OCI-LY3 (cell line): ENCODE results near the gene PTPN1.

Experiments used
- H2AFZ ChIP-seq: fragments of 200-600, 300-600 bp; shearing (Covaris generic); 2 replicates; pipeline ENCODE4 v1.6.0; 2014; ENCODE audit warnings: antibody characterized with exemption, low read depth, low read length
- H3K27ac ChIP-seq: fragments of 200-600, 300-600 bp; sonication (generic); 2 replicates; pipeline ENCODE4 v1.5.1; 2014; ENCODE audit warnings: mild to moderate bottlenecking, low read length, moderate library complexity, mixed read lengths
- H3K27me3 ChIP-seq: fragments of 200-600, 300-600 bp; sonication (generic); 2 replicates; pipeline ENCODE4 v1.6.1; 2014; ENCODE audit warnings: low read depth, low read length, mixed read lengths
- H3K36me3 ChIP-seq: fragments of 200-600, 300-600 bp; sonication (generic); replicated peaks from 2 replicates; pipeline ENCODE3; 2014; ENCODE audit warnings: low read depth, low read length, mixed read lengths
- H3K4me1 ChIP-seq: fragments of 300-600, 200-600 bp; sonication (generic); 2 replicates; pipeline ENCODE4 v1.6.1; 2014; ENCODE audit warnings: low read length, mixed read lengths
- H3K4me2 ChIP-seq: fragments of 200-600, 300-600 bp; sonication (generic); 2 replicates; pipeline ENCODE4 v1.6.1; 2014; ENCODE audit warnings: low read length, mixed read lengths
- H3K4me3 ChIP-seq: fragments of 300-600, 200-600 bp; sonication (generic); 2 replicates; pipeline ENCODE4 v1.5.1; 2014; ENCODE audit warnings: antibody characterized with exemption, mild to moderate bottlenecking, low read length, moderate library complexity
- H3K79me2 ChIP-seq: fragments of 300-600, 200-600 bp; shearing (Covaris generic); 2 replicates; pipeline ENCODE4 v1.6.1; 2014; ENCODE audit warnings: mild to moderate bottlenecking, low read length, mixed read lengths
- H3K9ac ChIP-seq: fragments of 300-600, 200-600 bp; shearing (Covaris generic); 2 replicates; pipeline ENCODE4 v1.6.0; 2014; ENCODE audit warnings: mild to moderate bottlenecking, low read length, moderate library complexity
- H3K9me3 ChIP-seq: fragments of 200-600, 300-600 bp; shearing (Covaris generic); 2 replicates; pipeline ENCODE4 v1.6.1; 2014; ENCODE audit warnings: low read length, mixed read lengths; ENCODE audit not compliant: insufficient read depth
- H4K20me1 ChIP-seq: fragments of 200-600, 300-600 bp; sonication (generic); 2 replicates; pipeline ENCODE4 v1.6.1; 2016; ENCODE audit warnings: low read length, mixed read lengths; ENCODE audit not compliant: insufficient read depth
- EZH2phosphoT487 ChIP-seq: fragments of 200-600 bp; shearing (Covaris generic); IDR thresholded peaks from 2 replicates; pipeline ENCODE4 v1.6.1; 2018; ENCODE audit warnings: antibody characterized with exemption, mixed run types, low read depth
- TF ChIP-seq, protein P1 (sequence below): fragments of 200-600, 300-600 bp; sonication (generic); IDR thresholded peaks from 2 replicates; pipeline ENCODE4 v1.5.1; 2014; ENCODE audit warnings: antibody characterized with exemption, low read length, low read depth

Gene PTPN1

DNA sequence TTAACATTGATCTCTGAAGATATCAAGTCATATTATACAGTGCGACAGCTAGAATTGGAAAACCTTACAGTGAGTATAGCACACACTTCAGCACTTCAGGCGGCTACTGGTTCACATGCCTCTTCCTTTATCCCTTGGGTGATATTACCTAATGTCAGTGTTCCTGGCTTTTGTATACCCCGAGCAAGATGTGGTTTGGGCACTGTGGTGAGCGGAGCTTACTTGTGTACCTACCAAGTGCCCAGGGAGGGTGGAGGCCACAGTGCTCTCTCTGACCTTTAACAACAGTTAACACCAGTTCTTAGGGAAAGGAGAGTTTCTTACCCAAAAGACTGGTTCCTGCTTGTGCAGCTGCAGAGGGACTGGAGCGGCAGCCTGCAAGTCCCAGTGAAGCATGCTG, 64.4 kb downstream of the PTPN1 start:
- H3K79me2 ChIP-seq, result peaks cover 90% of the 10 kb centered on the region
- no peak overlapping the region for H3K4me3 ChIP-seq
- peaks cover 80% of the 10 kb centered on the region for H4K20me1 ChIP-seq
- H3K4me2 ChIP-seq, result no peak overlapping the region
- no peaks in the 10 kb centered on the region for H3K9me3 ChIP-seq
- no peak for TF ChIP-seq EZH2phosphoT487
- TF ChIP-seq, protein P1, sequence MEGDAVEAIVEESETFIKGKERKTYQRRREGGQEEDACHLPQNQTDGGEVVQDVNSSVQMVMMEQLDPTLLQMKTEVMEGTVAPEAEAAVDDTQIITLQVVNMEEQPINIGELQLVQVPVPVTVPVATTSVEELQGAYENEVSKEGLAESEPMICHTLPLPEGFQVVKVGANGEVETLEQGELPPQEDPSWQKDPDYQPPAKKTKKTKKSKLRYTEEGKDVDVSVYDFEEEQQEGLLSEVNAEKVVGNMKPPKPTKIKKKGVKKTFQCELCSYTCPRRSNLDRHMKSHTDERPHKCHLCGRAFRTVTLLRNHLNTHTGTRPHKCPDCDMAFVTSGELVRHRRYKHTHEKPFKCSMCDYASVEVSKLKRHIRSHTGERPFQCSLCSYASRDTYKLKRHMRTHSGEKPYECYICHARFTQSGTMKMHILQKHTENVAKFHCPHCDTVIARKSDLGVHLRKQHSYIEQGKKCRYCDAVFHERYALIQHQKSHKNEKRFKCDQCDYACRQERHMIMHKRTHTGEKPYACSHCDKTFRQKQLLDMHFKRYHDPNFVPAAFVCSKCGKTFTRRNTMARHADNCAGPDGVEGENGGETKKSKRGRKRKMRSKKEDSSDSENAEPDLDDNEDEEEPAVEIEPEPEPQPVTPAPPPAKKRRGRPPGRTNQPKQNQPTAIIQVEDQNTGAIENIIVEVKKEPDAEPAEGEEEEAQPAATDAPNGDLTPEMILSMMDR, result no peak
- H3K4me1 ChIP-seq, result peaks cover 44% of the 10 kb centered on the region
- H3K9ac ChIP-seq, result no peak overlapping the region
- H3K27me3 ChIP-seq, result no peaks in the 10 kb centered on the region
- no peak overlapping the region for H2AFZ ChIP-seq
- H3K27ac ChIP-seq, result no peak overlapping the region
- H3K36me3 ChIP-seq, result peaks cover 84% of the 10 kb centered on the region

GRCh38 chr20:50575865-50576720, 65.9 kb downstream of the PTPN1 start:
- no peak overlapping the region for H2AFZ ChIP-seq
- TF ChIP-seq, protein P1, result peak; percentile 95
- no peak for TF ChIP-seq EZH2phosphoT487
- H3K79me2 ChIP-seq, result peaks cover 95% of the 10 kb centered on the region
- H3K27me3 ChIP-seq, result no peaks in the 10 kb centered on the region
- H3K27ac ChIP-seq, result no peak overlapping the region
- H4K20me1 ChIP-seq, result peaks cover 89% of the 10 kb centered on the region
- H3K4me3 ChIP-seq, result no peak overlapping the region
- H3K9me3 ChIP-seq, result no peaks in the 10 kb centered on the region
- H3K4me1 ChIP-seq, result peaks cover 33% of the 10 kb centered on the region
- no peak overlapping the region for H3K4me2 ChIP-seq
- H3K9ac ChIP-seq, result no peak overlapping the region
- H3K36me3 ChIP-seq, result peaks cover 91% of the 10 kb centered on the region

DNA sequence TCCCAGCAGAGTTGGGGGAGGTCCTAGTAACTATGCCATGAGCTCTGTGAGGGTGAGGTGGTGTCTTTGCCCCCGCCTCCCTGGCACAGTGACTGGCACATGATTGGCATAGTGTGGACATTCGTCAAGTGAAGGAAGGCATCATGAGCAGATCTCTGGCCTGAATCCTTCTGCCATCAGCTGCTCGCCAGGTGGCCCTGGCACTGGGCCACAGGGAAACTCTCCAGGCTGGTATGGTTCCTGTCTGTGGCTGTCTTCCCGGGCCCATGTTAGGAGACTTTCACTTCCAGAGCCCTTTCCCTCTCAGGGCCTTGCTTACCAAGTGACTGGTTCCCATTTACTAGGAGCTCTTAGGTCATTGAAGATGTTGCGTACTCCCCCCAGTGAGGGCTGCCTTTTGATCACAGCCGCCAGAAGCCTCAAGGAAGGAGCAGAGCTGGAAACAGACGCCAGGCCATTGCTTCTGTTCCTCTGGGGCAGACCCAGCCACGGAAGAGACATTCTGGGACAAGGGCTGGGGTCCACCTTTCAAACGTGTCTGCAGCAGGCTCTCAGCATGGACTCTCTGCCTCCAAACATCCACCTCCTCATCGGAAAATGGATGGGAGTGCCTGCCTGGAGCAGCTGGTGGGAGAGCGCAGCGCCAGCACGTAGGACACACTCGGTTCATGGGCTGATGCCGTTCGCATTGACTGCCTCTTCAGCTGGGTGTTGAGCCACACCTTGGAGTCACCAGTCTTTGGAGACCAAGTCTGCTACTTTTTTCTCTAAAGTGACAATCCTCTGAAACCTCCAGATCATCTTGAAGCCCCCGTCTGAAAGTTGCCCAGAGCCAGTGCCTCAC, 67.2 kb downstream of the PTPN1 start:
- Histone ChIP-seq H3K4me3 (no peak overlapping the region), H3K79me2 (peaks cover 94% of the 10 kb centered on the region), H2AFZ (no peak overlapping the region), H3K27ac (no peak overlapping the region), H3K4me2 (no peak overlapping the region), H3K27me3 (no peaks in the 10 kb centered on the region), H3K36me3 (peaks cover 91% of the 10 kb centered on the region), H3K9ac (no peak overlapping the region), H3K4me1 (peaks cover 33% of the 10 kb centered on the region), H4K20me1 (peaks cover 84% of the 10 kb centered on the region), H3K9me3 (no peaks in the 10 kb centered on the region)
- TF ChIP-seq, protein P1, result no peak
- no peak for TF ChIP-seq EZH2phosphoT487
